Brain microvascular endothelial cell (primary cell): ENCODE data around the gene FAIM2.
"Not testable (repeated sequence)": the region's sequence is repeated elsewhere in the genome, so short reads cannot be mapped to it uniquely, and the experiment has no call there.

Experiments
- DNase-seq: peaks from one replicate; pipeline ENCODE4 v3.0.0-alpha.2; 2020
- H3K27ac ChIP-seq: fragments of 250-450 bp; sonication (Bioruptor Pico); 2 replicates; pipeline ENCODE4 v1.5.1; 2020; ENCODE audit warnings: mild to moderate bottlenecking, moderate library complexity
- H3K27me3 ChIP-seq: fragments of 250-450 bp; sonication (Bioruptor Pico); replicated peaks from 2 replicates; pipeline ENCODE4 v1.5.1; 2020; ENCODE audit warnings: mild to moderate bottlenecking
- H3K36me3 ChIP-seq: fragments of 250-450 bp; sonication (Bioruptor Pico); replicated peaks from 2 replicates; pipeline ENCODE4 v1.5.1; 2020; ENCODE audit warnings: mild to moderate bottlenecking
- H3K4me3 ChIP-seq: 2 replicates; pipeline ENCODE4 v1.5.1; 2011; ENCODE audit warnings: low read depth, mild to moderate bottlenecking, control low read depth, low read length, moderate library complexity
- CTCF ChIP-seq: IDR thresholded peaks from 2 replicates; pipeline ENCODE4 v1.5.1; 2011; ENCODE audit warnings: low read depth, mild to moderate bottlenecking, moderate library complexity, low read length, control low read depth, inconsistent platforms; ENCODE audit errors: missing control alignments
- in situ Hi-C: cut with HindIII; loops from 2 replicates; pipeline ENCODE4 v1.10.0; 2017; ENCODE audit warnings: low sequenced_read_pairs, low pct_ligation_motif_present

Gene FAIM2

DNA sequence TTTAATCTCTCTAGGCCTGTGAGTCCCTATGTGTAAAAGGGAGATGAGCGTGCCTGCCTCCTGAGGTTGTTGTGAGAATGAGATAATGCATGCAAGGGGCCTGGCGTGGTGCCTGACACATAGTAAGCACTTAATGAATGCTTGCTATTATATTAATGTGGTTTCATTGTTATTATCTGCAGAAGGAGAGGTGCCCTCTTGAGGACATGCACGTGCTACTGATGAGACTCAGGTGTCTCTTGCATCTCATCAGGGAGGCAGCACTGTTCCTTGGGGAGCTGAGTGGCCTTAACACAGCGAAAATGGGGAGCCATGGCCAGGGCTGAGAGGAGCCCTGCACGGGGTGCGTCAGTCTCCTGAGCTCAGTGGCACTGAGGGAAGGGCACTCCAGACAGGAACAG is 30.9 kb downstream of the FAIM2 start:
- Histone ChIP-seq H3K27ac (no peak overlapping the region), H3K36me3 (no peaks in the 10 kb centered on the region), H3K27me3 (peaks cover 2% of the 10 kb centered on the region), H3K4me3 (no peak overlapping the region)
- DNase-seq, result peak; percentile 43
- TF ChIP-seq CTCF, result no peak
- in situ Hi-C loops, result no loop called here

- Histone ChIP-seq H3K4me3 (no peak overlapping the region), H3K27me3 (peaks cover 2% of the 10 kb centered on the region), H3K27ac (no peak overlapping the region), H3K36me3 (no peaks in the 10 kb centered on the region)
- no peak for TF ChIP-seq CTCF
- in situ Hi-C loops, result no loop called here
- no peak for DNase-seq
Observed at GRCh38 chr12:49872381-49872780, 31.3 kb downstream of the FAIM2 start.

DNA sequence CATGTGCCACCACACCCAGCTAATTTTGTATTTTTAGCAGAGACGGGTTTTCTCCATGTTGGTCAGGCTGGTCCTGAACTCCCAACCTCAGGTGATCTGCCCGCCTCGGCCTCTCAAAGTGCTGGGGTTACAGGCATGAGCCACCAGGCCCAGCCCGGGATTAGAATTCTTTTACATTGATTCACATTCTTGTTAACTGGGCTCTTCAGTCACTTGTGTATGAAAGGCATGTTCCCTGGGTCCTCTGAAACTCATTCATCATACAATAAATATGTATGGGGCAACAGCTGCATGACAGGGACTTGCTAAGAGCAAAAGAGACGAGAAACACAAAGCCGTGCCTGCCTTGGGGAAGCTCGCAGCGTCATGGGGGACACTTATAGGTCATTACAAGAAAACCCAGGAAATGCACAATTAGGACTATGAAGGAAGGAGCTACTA is 31.9 kb downstream of the FAIM2 start:
- in situ Hi-C loops, result not testable (repeated sequence)

DNA sequence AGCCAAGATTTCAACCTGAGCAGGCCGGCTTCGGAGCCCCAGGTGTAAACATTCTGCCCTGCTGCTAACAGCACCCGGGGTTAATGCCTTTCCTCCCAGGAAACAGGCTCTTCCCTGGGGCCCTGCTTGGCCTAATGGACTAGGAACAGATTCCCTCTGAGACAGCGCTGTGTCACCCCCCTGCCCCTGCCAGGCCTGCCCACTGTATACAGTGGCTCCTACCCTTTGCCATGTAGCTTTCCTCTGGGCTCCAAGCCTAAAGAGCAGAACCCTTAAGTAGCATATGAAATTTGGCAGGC is 32.5 kb downstream of the FAIM2 start:
- H3K36me3 ChIP-seq, result no peaks in the 10 kb centered on the region
- TF ChIP-seq CTCF, result no peak
- H3K27me3 ChIP-seq, result peaks cover 2% of the 10 kb centered on the region
- H3K27ac ChIP-seq, result no peak overlapping the region
- DNase-seq, result no peak
- H3K4me3 ChIP-seq, result no peak overlapping the region
- in situ Hi-C loops, result no loop called here

More for the DNA sequence above, 31.9 kb downstream of the FAIM2 start:
- H3K36me3 ChIP-seq, H3K4me3 ChIP-seq, H3K27me3 ChIP-seq, DNase-seq, H3K27ac ChIP-seq: not testable (repeated sequence)

DNA sequence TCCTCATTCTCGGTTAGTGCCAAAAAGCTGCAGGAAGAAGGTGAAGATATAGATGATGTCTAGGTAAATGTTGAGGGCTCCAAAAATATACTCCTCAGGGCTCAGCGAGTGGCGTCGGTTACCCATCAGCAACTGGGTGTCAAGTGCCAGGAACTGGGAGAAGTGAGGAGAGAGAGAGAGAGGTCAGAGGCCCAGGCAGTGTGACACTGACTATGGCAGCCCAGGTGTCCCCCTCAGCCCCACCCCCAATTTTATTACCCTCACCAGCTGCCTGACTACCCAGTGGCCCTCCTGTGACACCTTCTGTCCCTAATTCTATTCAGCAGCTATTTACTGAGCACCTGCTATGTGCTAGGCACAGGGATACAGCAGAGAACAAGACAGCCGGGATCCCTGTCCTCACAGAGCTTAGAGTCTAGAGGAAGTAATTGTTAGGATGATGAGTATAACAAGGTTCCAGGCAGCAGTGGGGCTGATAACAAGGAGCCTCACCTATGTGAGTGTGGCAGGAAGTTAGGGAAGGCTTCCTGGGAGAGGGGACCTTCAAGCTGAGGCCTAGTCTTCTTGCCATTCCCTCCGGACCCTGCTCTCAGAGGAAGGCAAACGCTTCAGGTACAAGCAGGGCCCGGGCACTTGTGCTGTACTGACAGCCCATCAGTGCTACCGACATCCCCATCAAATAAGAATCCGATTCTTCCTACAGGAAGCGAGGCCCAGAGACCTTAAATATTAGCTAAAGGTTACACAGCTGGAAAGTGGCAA is 33.0 kb downstream of the FAIM2 start:
- Histone ChIP-seq H3K27ac (no peak overlapping the region), H3K4me3 (no peak overlapping the region), H3K36me3 (no peaks in the 10 kb centered on the region), H3K27me3 (peaks cover 2% of the 10 kb centered on the region)
- no peak for DNase-seq
- TF ChIP-seq CTCF, result no peak
- in situ Hi-C loops, result no loop called here

DNA sequence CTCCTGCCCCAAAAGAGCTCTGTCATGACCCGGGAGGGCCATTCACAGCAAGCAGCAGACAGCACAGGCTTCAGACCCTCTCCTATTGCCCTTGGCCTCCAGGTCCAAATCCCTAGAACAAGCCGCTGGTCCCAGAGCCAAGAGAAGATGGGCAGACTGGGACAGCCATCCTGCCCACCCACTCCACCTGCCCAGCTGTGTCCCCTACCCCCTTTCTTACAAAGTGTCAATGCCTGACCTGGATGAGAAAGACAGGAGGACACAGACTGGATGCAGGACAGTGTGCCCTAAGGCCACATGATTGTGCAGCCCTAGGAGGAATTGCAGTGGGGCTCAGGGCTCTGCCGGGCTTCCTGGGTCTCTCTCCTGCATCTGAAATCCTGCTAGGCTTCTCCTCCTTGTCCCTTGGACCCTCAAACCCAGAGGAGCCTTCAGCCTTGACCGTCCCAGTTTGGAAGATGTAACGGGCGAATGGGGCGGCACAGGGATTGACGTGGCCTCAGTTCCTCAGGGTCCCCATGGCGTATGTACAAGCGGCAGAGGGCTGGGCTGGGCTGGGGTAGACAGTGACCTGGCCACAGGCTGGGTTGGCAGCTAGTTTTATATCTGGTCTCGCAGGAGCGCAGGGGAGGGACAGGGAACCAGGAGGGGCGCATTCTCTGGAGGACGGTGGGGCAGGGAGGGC is 33.7 kb downstream of the FAIM2 start:
- Histone ChIP-seq H3K27me3 (peaks cover 3% of the 10 kb centered on the region), H3K27ac (no peak overlapping the region)
- DNase-seq, result no peak

More for the DNA sequence above, 33.7 kb downstream of the FAIM2 start:
- Histone ChIP-seq H3K36me3 (no peaks in the 10 kb centered on the region), H3K4me3 (no peak overlapping the region)
- in situ Hi-C loops, result no loop called here
- no peak for TF ChIP-seq CTCF
